HTERT RPE-1 (cell line): ENCODE data around the gene TM9SF4.
"Not testable (repeated sequence)": the region's sequence is repeated elsewhere in the genome, so short reads cannot be mapped to it uniquely, and the experiment has no call there.

Source experiments
- in situ Hi-C: fragments of 300-500 bp; cut with MboI; formaldehyde crosslinking; loops from 4 replicates; pipeline ENCODE4 v1.14.3; 2020; ENCODE audit warnings: low sequenced_read_pairs

The TM9SF4 gene

GRCh38 chr20:32188376-32189122, 79.0 kb downstream of the TM9SF4 start:
- in situ Hi-C loops = no loop called here

- in situ Hi-C loops = no loop called here
Measured at GRCh38 chr20:32189123-32189410, 79.6 kb downstream of the TM9SF4 start.

- in situ Hi-C loops = no loop called here
Measured at GRCh38 chr20:32189691-32190615, 80.4 kb downstream of the TM9SF4 start.

GRCh38 chr20:32190616-32191415, 81.3 kb downstream of the TM9SF4 start:
- in situ Hi-C loops = no loop called here

GRCh38 chr20:32191422-32191821, 81.9 kb downstream of the TM9SF4 start:
- in situ Hi-C loops = no loop called here

- in situ Hi-C loops = no loop called here
Measured at GRCh38 chr20:32191873-32192272, 82.4 kb downstream of the TM9SF4 start.

GRCh38 chr20:32192698-32193097, 83.2 kb downstream of the TM9SF4 start:
- in situ Hi-C loops = no loop called here

- in situ Hi-C loops = not testable (repeated sequence)
Measured at GRCh38 chr20:32193336-32193735, 83.8 kb downstream of the TM9SF4 start.

GRCh38 chr20:32193996-32194395, 84.5 kb downstream of the TM9SF4 start:
- in situ Hi-C loops = no loop called here

- in situ Hi-C loops = no loop called here
Measured at GRCh38 chr20:32195581-32195980, 86.1 kb downstream of the TM9SF4 start.

GRCh38 chr20:32196613-32197012, 87.1 kb downstream of the TM9SF4 start:
- in situ Hi-C loops = not testable (repeated sequence)

GRCh38 chr20:32197136-32197535, 87.6 kb downstream of the TM9SF4 start:
- in situ Hi-C loops = not testable (repeated sequence)

- in situ Hi-C loops = no loop called here
Measured at GRCh38 chr20:32199006-32199405, 89.5 kb downstream of the TM9SF4 start.

- in situ Hi-C loops = no loop called here
Measured at GRCh38 chr20:32201296-32201976, 91.9 kb downstream of the TM9SF4 start.

GRCh38 chr20:32201977-32202363, 92.5 kb downstream of the TM9SF4 start:
- in situ Hi-C loops = no loop called here

GRCh38 chr20:32203356-32204204, 94.1 kb downstream of the TM9SF4 start:
- in situ Hi-C loops = no loop called here

GRCh38 chr20:32204205-32205109, 94.9 kb downstream of the TM9SF4 start:
- in situ Hi-C loops = no loop called here

- in situ Hi-C loops = no loop called here
Measured at GRCh38 chr20:32205110-32205842, 95.8 kb downstream of the TM9SF4 start.
